Thyroid gland (tissue), 4 donors: ENCODE results near the gene C5.

ENCODE experiments used
- POLR2A ChIP-seq, 2 donors: fragments of 450-650 bp; IDR thresholded peaks; one replicate each; pipeline ENCODE4 v1.6.1; 2017; ENCODE audit warnings: antibody characterized with exemption in 2 of 2, mild to moderate bottlenecking in 2 of 2, moderate library complexity in 1 of 2
- TF ChIP-seq, protein P1 (sequence below), 6 experiments: fragments of 200-600 bp in 3 of 6; fragments of 450-650 bp in 3 of 6; sonication (generic) in 3 of 6; IDR thresholded peaks; one replicate each; pipeline ENCODE4 v1.5.1; 2016 to 2019; ENCODE audit warnings: antibody characterized with exemption in 6 of 6, mild to moderate bottlenecking in 2 of 6, inconsistent platforms in 1 of 6, moderate library complexity in 1 of 6

DNA sequence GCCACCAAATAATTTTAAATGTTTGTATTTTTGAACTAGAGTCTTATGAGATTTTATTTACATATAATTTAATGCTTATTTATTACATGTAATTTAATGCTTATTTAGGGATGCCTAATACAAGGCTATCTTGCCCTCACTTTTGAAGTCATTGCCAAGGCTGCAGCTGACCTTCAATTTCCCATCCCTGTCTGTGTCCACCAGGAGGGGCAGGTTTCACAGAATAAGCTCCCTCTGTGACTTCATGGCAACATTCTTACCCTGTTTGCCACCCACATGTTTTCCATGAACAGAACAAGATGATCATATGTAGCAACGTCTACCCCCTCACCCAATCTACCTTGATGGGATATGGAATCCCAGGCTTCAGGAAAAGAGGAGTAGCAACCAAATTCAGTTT, 27.0 kb downstream of the C5 start:
- TF ChIP-seq, protein P1, sequence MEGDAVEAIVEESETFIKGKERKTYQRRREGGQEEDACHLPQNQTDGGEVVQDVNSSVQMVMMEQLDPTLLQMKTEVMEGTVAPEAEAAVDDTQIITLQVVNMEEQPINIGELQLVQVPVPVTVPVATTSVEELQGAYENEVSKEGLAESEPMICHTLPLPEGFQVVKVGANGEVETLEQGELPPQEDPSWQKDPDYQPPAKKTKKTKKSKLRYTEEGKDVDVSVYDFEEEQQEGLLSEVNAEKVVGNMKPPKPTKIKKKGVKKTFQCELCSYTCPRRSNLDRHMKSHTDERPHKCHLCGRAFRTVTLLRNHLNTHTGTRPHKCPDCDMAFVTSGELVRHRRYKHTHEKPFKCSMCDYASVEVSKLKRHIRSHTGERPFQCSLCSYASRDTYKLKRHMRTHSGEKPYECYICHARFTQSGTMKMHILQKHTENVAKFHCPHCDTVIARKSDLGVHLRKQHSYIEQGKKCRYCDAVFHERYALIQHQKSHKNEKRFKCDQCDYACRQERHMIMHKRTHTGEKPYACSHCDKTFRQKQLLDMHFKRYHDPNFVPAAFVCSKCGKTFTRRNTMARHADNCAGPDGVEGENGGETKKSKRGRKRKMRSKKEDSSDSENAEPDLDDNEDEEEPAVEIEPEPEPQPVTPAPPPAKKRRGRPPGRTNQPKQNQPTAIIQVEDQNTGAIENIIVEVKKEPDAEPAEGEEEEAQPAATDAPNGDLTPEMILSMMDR (IDR thresholded peaks at IDR 0.05), result no peak
- no peak for TF ChIP-seq POLR2A (IDR thresholded peaks at IDR 0.05)
